Measurements from ENCODE around the gene STARD3. TPM values are rescaled to one million over a fixed set of nuclear protein-coding genes. Genes with fewer than 3 reads are reported as not detected.

STARD3 gene
- total and polyA plus RNA-seq, 2 donors (not counting 3 experiments of a cell fraction or from before 2014, with no cell fraction given): 51.0 to 75.7 TPM

DNA sequence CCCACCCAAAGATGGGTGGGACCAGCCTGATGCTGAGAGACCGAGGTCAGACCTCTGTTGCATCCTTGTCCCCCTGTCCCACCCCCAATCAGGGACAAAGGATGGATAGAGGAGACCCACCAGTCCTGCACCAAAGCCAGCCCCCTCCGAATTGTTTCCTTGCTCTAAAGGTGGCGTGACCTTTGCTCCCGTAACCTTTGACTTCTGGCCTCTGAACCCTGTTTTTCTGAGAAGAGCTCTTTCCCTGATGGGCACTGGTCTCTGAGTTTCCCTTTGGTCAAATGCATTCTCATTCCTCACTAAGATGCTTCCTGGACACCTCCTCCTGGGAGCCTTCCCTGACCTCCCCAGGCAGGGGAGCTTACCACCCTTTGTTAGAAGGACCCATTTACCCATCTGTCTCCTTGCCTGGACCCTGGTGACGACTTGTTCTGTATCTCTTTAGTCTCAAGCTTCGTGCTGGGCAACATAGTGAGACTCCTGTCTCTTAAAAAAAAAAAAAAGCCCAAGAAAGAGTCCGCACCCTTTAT is 23.9 kb upstream of the STARD3 start:
- ChIA-PET POLR2A (no interaction called here), CTCF (interaction anchor here (0.9 to 1.6 kb wide), 2 partner anchors 9 to 65 kb away, joined by 3 to 20 read pairs; no protein-coding TSS in a partner anchor)
- no peaks in the 10 kb centered on the region for H3K9me1 ChIP-seq (replicated peaks; ENCODE audit: control insufficient read depth, extremely low read depth, insufficient read depth, low read length)
- H3K9ac ChIP-seq (replicated peaks; ENCODE audit: extremely low read depth, insufficient read depth, low read length): no peak overlapping the region
- no peak overlapping the region for H3K27ac ChIP-seq (ENCODE audit: insufficient read depth, low read depth, low read length)
- no peak for FAIRE-seq
- H3K79me2 ChIP-seq (ENCODE audit: control insufficient read depth, insufficient read depth, low read length): no peaks in the 10 kb centered on the region
- no TSS peak for BruUV-seq (replicated peaks)
- H3K4me3 ChIP-seq (replicated peaks in 1 of 3; ENCODE audit: insufficient read depth in 1 of 3, low read depth in 1 of 3, low read length in 3 of 3): no peak overlapping the region
- dilution Hi-C loops (cut with MboI; ENCODE audit: extremely low pct_ligation_motif_present, low sequenced_read_pairs): no loop called here
- no peak overlapping the region for H2AFZ ChIP-seq (ENCODE audit: low read depth, low read length)
- peaks cover 3% of the 10 kb centered on the region for H3K4me1 ChIP-seq (ENCODE audit: control insufficient read depth, extremely low read depth, insufficient read depth, low read length)
- no peaks in the 10 kb centered on the region for H4K20me1 ChIP-seq (replicated peaks; ENCODE audit: control insufficient read depth, extremely low read depth, insufficient read depth, low read length)
- H3K27me3 ChIP-seq (ENCODE audit: control insufficient read depth in 2 of 2, insufficient read depth in 2 of 2, low read length in 2 of 2): peaks cover 20 to 24% of the 10 kb centered on the region in 2 experiments
- H3K36me3 ChIP-seq (ENCODE audit: control insufficient read depth in 2 of 2, extremely low read depth in 1 of 2, insufficient read depth in 2 of 2, low read length in 2 of 2): no peaks in the 10 kb centered on the region
- H3K4me2 ChIP-seq (ENCODE audit: insufficient read depth, low read length): no peak overlapping the region
- TF ChIP-seq CTCF (IDR thresholded peaks at IDR 0.05; ENCODE audit: extremely low read depth in 1 of 2, insufficient read depth in 1 of 2, low read depth in 1 of 2, low read length in 2 of 2) (no peak), JUN (IDR thresholded peaks at IDR 0.05; ENCODE audit: borderline replicate concordance, insufficient read depth, insufficient read length, low read depth) (no peak), POLR2AphosphoS5 (IDR thresholded peaks at IDR 0.05; ENCODE audit: insufficient read depth, low read depth, low read length) (no peak), FOS (IDR thresholded peaks at IDR 0.05; ENCODE audit: borderline replicate concordance, insufficient read depth, low read length) (no peak), POLR2A (IDR thresholded peaks at IDR 0.05; ENCODE audit: low read depth, low read length) (no peak), MAX (IDR thresholded peaks at IDR 0.05; ENCODE audit: insufficient read depth, insufficient read length) (no peak), GATA2 (IDR thresholded peaks at IDR 0.05; ENCODE audit: insufficient read depth, insufficient read length, low read depth, low read length) (no peak), EZH2 (IDR thresholded peaks at IDR 0.05; ENCODE audit: borderline replicate concordance, low read depth, low read length, severe bottlenecking) (no peak), MYC (IDR thresholded peaks at IDR 0.05; ENCODE audit: low read depth, low read length) (no peak)
- no peak for DNase-seq (ENCODE audit: low read depth, low spot score)
- no peaks in the 10 kb centered on the region for H3K9me3 ChIP-seq (replicated peaks; ENCODE audit: control insufficient read depth, insufficient read depth, low read length)
- intact Hi-C loops (cut with micrococcal nuclease): no loop called here

Data from endothelial cell of umbilical vein (primary cell).